22Rv1 (cell line): Measurements from ENCODE around the gene ETV4.

Source experiments
- CTCF ChIP-seq: fragments of 450-650 bp; IDR thresholded peaks from 2 replicates; pipeline ENCODE4 v1.5.1; 2017; ENCODE audit warnings: mild to moderate bottlenecking
- ZFX ChIP-seq: fragments of 450-650 bp; IDR thresholded peaks from 2 replicates; pipeline ENCODE4 v1.6.1; 2017; ENCODE audit warnings: antibody characterized with exemption, borderline replicate concordance

- TF ChIP-seq CTCF (no peak), ZFX (no peak)
Measured at GRCh38 chr17:43526886-43527648, 19.1 kb downstream of the ETV4 start.
